ENCODE measurements around the gene NFATC2. TPM values are rescaled to one million over a fixed set of nuclear protein-coding genes. Genes with fewer than 3 reads are reported as not detected.

NFATC2 gene
- total RNA-seq, 1 experiment from 2014 or later = 0.28 TPM

Other genes starting within 250 kb of the NFATC2 start
- gene ATP9A, start 225.7 kb upstream of the NFATC2 start, total RNA-seq (2014; rRNA removed; shearing (Covaris generic)) = 16.3 and 19.5 TPM in 2 replicates

Data from A172 (cell line).